ENCODE data around the gene CCDC63.

Gene CCDC63

GRCh38 chr12:110846615-110847566, at the start of gene CCDC63:
TSS of gene CCDC63 (plus strand) at chr12:110846987. CDS start at chr12:110852955, 5,968 bp downstream.
- in situ Hi-C loops (cut with HindIII; ENCODE audit: low sequenced_read_pairs): no loop called here
- peak within 1 kb of the TSS; percentile 5 for H3K4me3 ChIP-seq (ENCODE audit: low read depth, low read length)
- TF ChIP-seq CTCF (IDR thresholded peaks at IDR 0.05; ENCODE audit: low read depth, low read length, missing control alignments): peak; percentile 52
- peak; percentile 4 for DNase-seq (ENCODE audit: low read depth)

- TF ChIP-seq CTCF (IDR thresholded peaks at IDR 0.05; ENCODE audit: low read depth, low read length, missing control alignments): no peak
- H3K4me3 ChIP-seq (ENCODE audit: low read depth, low read length): no peak overlapping the region
- DNase-seq (ENCODE audit: low read depth): no peak
- in situ Hi-C loops (cut with HindIII; ENCODE audit: low sequenced_read_pairs): no loop called here
Observed at GRCh38 chr12:110798461-110798860, 48.3 kb upstream of the CCDC63 start.

- DNase-seq (ENCODE audit: low read depth): no peak
- in situ Hi-C loops (cut with HindIII; ENCODE audit: low sequenced_read_pairs): no loop called here
- H3K4me3 ChIP-seq (ENCODE audit: low read depth, low read length): no peak overlapping the region
- TF ChIP-seq CTCF (IDR thresholded peaks at IDR 0.05; ENCODE audit: low read depth, low read length, missing control alignments): no peak
Observed at GRCh38 chr12:110802489-110802888, 44.3 kb upstream of the CCDC63 start.

- H3K4me3 ChIP-seq (ENCODE audit: low read depth, low read length): no peak overlapping the region
- in situ Hi-C loops (cut with HindIII; ENCODE audit: low sequenced_read_pairs): no loop called here
- TF ChIP-seq CTCF (IDR thresholded peaks at IDR 0.05; ENCODE audit: low read depth, low read length, missing control alignments): no peak
- DNase-seq (ENCODE audit: low read depth): no peak
Observed at GRCh38 chr12:110804406-110804805, 42.4 kb upstream of the CCDC63 start.

- TF ChIP-seq CTCF (IDR thresholded peaks at IDR 0.05; ENCODE audit: low read depth, low read length, missing control alignments): no peak
- in situ Hi-C loops (cut with HindIII; ENCODE audit: low sequenced_read_pairs): no loop called here
- no peak for DNase-seq (ENCODE audit: low read depth)
- H3K4me3 ChIP-seq (ENCODE audit: low read depth, low read length): no peak overlapping the region
Observed at GRCh38 chr12:110807640-110808039, 39.1 kb upstream of the CCDC63 start.

- no peak for TF ChIP-seq CTCF (IDR thresholded peaks at IDR 0.05; ENCODE audit: low read depth, low read length, missing control alignments)
- in situ Hi-C loops (cut with HindIII; ENCODE audit: low sequenced_read_pairs): no loop called here
- no peak overlapping the region for H3K4me3 ChIP-seq (ENCODE audit: low read depth, low read length)
- DNase-seq (ENCODE audit: low read depth): no peak
Observed at GRCh38 chr12:110809149-110809548, 37.6 kb upstream of the CCDC63 start.
